K562 (cell line): ENCODE measurements around the gene FCHO2. TPM values are rescaled to one million over a fixed set of nuclear protein-coding genes. Genes with fewer than 3 reads are reported as not detected.

Experiments used
- CC2D1A ChIP-seq: fragments of 450-650 bp; IDR thresholded peaks from 2 replicates; pipeline ENCODE4 v1.6.1; 2017; ENCODE audit warnings: mild to moderate bottlenecking
- DDX20 ChIP-seq: fragments of 450-650 bp; IDR thresholded peaks from 2 replicates; pipeline ENCODE4 v1.6.1; 2016; ENCODE audit warnings: missing genetic modification characterization, low read depth, mild to moderate bottlenecking, missing compliant biosample characterization, moderate library complexity
- ELF2 ChIP-seq: fragments of 250-450 bp; sonication (Bioruptor Pico); IDR thresholded peaks from 2 replicates; pipeline ENCODE4 v1.5.0; 2021; ENCODE audit warnings: mild to moderate bottlenecking
- ETV1 ChIP-seq: fragments of 450-650 bp; conservative IDR thresholded peaks from 2 replicates; pipeline ENCODE4 v1.6.1; 2016; ENCODE audit warnings: missing genetic modification characterization, control low read depth, low read depth, missing compliant biosample characterization
- IFI16 ChIP-seq: fragments of 250-450 bp; sonication (Bioruptor Pico); IDR thresholded peaks from 2 replicates; pipeline ENCODE4 v2.1.2; 2022; ENCODE audit warnings: mild to moderate bottlenecking, inconsistent platforms
- KAT7 ChIP-seq: sonication (generic); formaldehyde crosslinking; IDR thresholded peaks from 2 replicates; pipeline ENCODE4 v1.8.0; 2022; ENCODE audit warnings: missing genetic modification reagents, mild to moderate bottlenecking, borderline replicate concordance
- LCOR ChIP-seq: sonication (generic); formaldehyde crosslinking; IDR thresholded peaks from 2 replicates; pipeline ENCODE4 v1.8.0; 2022; ENCODE audit warnings: mild to moderate bottlenecking, missing genetic modification reagents
- NCOA2 ChIP-seq, 2 experiments: fragments of 450-650 bp; IDR thresholded peaks; 2 replicates each; pipeline ENCODE4 v1.6.1; 2018; ENCODE audit warnings: mild to moderate bottlenecking in 2 of 2, moderate library complexity in 1 of 2; ENCODE audit not compliant: partially characterized antibody in 2 of 2
- NONO ChIP-seq, 2 experiments: fragments of 200-400 bp in 1 of 2; fragments of 450-650 bp in 1 of 2; formaldehyde crosslinking in 1 of 2; IDR thresholded peaks; 2 replicates each; pipeline ENCODE4 v1.6.1; 2017; ENCODE audit warnings: low read depth in 2 of 2, mild to moderate bottlenecking in 2 of 2, moderate library complexity in 2 of 2, low read length in 1 of 2
- RBM17 ChIP-seq: fragments of 200-400 bp; formaldehyde crosslinking; IDR thresholded peaks from 2 replicates; pipeline ENCODE4 v1.6.1; 2017; ENCODE audit warnings: low read depth, mild to moderate bottlenecking, low read length, borderline replicate concordance
- SMARCE1 ChIP-seq: fragments of 450-650 bp; IDR thresholded peaks from 2 replicates; pipeline ENCODE4 v1.7.1; 2016; ENCODE audit warnings: mild to moderate bottlenecking
- SPI1 ChIP-seq: IDR thresholded peaks from 2 replicates; pipeline ENCODE4 v1.6.1; 2011; ENCODE audit warnings: low read depth, low read length, control low read depth, borderline replicate concordance
- WHSC1 ChIP-seq: IDR thresholded peaks from one replicate; pipeline ENCODE4 v1.6.1; 2012; ENCODE audit warnings: low read length, control low read depth, inconsistent platforms
- ZC3H4 ChIP-seq: sonication (generic); formaldehyde crosslinking; IDR thresholded peaks from 2 replicates; pipeline ENCODE4 v1.9.0; 2021; ENCODE audit warnings: missing genetic modification reagents, borderline replicate concordance
- ZNF696 ChIP-seq: fragments of 250-450 bp; sonication (Bioruptor Pico); conservative IDR thresholded peaks from 2 replicates; pipeline ENCODE4 v1.4.0; 2020; ENCODE audit warnings: mild to moderate bottlenecking, moderate library complexity
- ZNF75A ChIP-seq: fragments of 450-650 bp; formaldehyde crosslinking; IDR thresholded peaks from 2 replicates; pipeline ENCODE4 v1.4.0; 2020; ENCODE audit warnings: mild to moderate bottlenecking
- ZNF764 ChIP-seq: fragments of 250-450 bp; sonication (Bioruptor Pico); IDR thresholded peaks from 2 replicates; pipeline ENCODE4 v1.4.0; 2020; ENCODE audit warnings: low read depth, mild to moderate bottlenecking, moderate library complexity
- polyA plus RNA-seq, 8 experiments: library from polyadenylated mRNA; depleted of rRNA in 4 of 8; stranded (reverse) in 5 of 8; unstranded in 3 of 8; fragments of >200 nt; fragmentation: Nextera tagmentation in 2 of 8; fragmentation: Illumina TruSeq in 1 of 8; extraction: Ambion mirVana in 2 of 8; extraction: Trizol in 1 of 8; gene quantifications; 2 replicates each; pipeline versions ENCODE4 v1.2.1 to v1.2.3, GENCODE V29; 2011 to 2014; ENCODE audit warnings: inconsistent platforms in 1 of 8, missing spikeins in 1 of 8
- total RNA-seq, 7 experiments: library from RNA; depleted of rRNA in 6 of 7; stranded (reverse); fragments of >200 nt in 6 of 7; fragmentation: Illumina TruSeq in 2 of 7; extraction: Trizol in 2 of 7; gene quantifications; 2 replicates each; pipeline versions ENCODE4 v1.2.1 to v1.2.3, GENCODE V29; 2011 to 2021; ENCODE audit warnings: low replicate concordance in 1 of 7
- TF ChIP-seq, protein P1 (sequence below): fragments of 450-650 bp; IDR thresholded peaks from one replicate; pipeline ENCODE4 v1.6.1; 2018; ENCODE audit warnings: mild to moderate bottlenecking, moderate library complexity; ENCODE audit not compliant: partially characterized antibody
- TF ChIP-seq, protein P2 (sequence below): sonication (generic); formaldehyde crosslinking; IDR thresholded peaks from 2 replicates; pipeline ENCODE4 v1.8.1; 2022; ENCODE audit warnings: missing genetic modification reagents
- TF ChIP-seq, protein P3 (sequence below): sonication (generic); formaldehyde crosslinking; IDR thresholded peaks from 2 replicates; pipeline ENCODE4 v1.9.0; 2022; ENCODE audit warnings: mild to moderate bottlenecking, missing genetic modification reagents
- TF ChIP-seq, protein P4 (sequence below): IDR thresholded peaks from 2 replicates; pipeline ENCODE4 v1.6.1; 2014; ENCODE audit warnings: antibody characterized with exemption
- TF ChIP-seq, protein P5 (sequence below): IDR thresholded peaks from 3 replicates; pipeline ENCODE4 v1.6.1; 2011; ENCODE audit warnings: borderline replicate concordance, mild to moderate bottlenecking, moderate library complexity; ENCODE audit not compliant: insufficient read length; ENCODE audit errors: extremely low read depth

The FCHO2 gene
- total and polyA plus RNA-seq, 9 of the 15 experiments (the other 6 are each of a cell fraction or from before 2014, with no cell fraction given): 4.4 to 13.4 (median 8.3) TPM

DNA sequence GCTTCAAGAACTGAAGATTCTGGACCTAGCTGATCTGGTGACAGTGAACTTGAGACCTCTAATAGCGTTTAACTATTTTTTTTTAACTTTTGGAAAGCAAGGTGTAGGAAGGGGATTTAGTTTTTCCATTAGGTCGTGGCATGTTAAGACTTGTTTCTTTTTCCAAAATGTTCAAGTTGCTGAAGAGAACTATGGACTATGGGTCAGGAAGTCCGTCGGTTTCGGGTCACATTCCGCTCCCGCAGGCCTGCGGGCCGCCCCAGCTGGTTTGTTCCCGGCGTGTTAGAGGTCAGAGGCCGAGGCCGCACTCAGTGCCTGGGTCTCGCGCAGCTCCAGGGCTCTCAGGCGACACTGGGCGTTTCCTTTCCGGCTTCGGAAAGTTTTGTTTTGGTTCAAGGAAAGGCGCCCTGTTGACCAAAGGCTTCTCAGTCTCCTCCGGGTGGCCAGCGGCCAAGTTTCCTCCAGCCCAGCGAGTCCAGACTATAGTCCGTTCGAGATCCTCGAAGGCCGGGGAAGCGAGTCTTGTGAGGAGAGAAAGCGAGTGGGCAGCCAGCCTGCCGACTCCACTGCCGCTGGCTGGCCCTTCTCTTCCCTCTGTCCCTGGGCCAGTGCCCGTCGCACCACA, 586 bp upstream of the FCHO2 start (continued):
- no peak for TF ChIP-seq ZNF764 (CRISPR knock-in tag)
- TF ChIP-seq KAT7 (CRISPR knock-in tag): no peak
- TF ChIP-seq, protein P1, sequence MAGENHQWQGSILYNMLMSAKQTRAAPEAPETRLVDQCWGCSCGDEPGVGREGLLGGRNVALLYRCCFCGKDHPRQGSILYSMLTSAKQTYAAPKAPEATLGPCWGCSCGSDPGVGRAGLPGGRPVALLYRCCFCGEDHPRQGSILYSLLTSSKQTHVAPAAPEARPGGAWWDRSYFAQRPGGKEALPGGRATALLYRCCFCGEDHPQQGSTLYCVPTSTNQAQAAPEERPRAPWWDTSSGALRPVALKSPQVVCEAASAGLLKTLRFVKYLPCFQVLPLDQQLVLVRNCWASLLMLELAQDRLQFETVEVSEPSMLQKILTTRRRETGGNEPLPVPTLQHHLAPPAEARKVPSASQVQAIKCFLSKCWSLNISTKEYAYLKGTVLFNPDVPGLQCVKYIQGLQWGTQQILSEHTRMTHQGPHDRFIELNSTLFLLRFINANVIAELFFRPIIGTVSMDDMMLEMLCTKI: no peak
- TF ChIP-seq SMARCE1: peak; percentile 36; the same call in 1 of the 2 replicates
- TF ChIP-seq ZNF75A (CRISPR knock-in tag): no peak
- TF ChIP-seq, protein P2, sequence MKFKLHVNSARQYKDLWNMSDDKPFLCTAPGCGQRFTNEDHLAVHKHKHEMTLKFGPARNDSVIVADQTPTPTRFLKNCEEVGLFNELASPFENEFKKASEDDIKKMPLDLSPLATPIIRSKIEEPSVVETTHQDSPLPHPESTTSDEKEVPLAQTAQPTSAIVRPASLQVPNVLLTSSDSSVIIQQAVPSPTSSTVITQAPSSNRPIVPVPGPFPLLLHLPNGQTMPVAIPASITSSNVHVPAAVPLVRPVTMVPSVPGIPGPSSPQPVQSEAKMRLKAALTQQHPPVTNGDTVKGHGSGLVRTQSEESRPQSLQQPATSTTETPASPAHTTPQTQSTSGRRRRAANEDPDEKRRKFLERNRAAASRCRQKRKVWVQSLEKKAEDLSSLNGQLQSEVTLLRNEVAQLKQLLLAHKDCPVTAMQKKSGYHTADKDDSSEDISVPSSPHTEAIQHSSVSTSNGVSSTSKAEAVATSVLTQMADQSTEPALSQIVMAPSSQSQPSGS: no peak
- TF ChIP-seq DDX20 (tag): no peak
- no peak; a peak in 1 of 4 replicates for TF ChIP-seq NONO (IDR thresholded peaks at IDR 0.05; ENCODE audit: low read depth in 2 of 2, low read length in 1 of 2)
- TF ChIP-seq ETV1: peak; percentile 50; the same call in 1 of the 2 replicates
- no peak for TF ChIP-seq RBM17
- TF ChIP-seq, protein P3, sequence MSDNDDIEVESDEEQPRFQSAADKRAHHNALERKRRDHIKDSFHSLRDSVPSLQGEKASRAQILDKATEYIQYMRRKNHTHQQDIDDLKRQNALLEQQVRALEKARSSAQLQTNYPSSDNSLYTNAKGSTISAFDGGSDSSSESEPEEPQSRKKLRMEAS: no peak
- no peak for TF ChIP-seq NCOA2 (IDR thresholded peaks at IDR 0.05; ENCODE audit: partially characterized antibody in 2 of 2)
- no peak for TF ChIP-seq ZC3H4 (CRISPR knock-in tag)
- TF ChIP-seq IFI16 (CRISPR knock-in tag): no peak
- no peak for TF ChIP-seq LCOR (CRISPR knock-in tag)
- no peak for TF ChIP-seq SPI1
- no peak for TF ChIP-seq ZNF696 (CRISPR knock-in tag)
- TF ChIP-seq, protein P4, sequence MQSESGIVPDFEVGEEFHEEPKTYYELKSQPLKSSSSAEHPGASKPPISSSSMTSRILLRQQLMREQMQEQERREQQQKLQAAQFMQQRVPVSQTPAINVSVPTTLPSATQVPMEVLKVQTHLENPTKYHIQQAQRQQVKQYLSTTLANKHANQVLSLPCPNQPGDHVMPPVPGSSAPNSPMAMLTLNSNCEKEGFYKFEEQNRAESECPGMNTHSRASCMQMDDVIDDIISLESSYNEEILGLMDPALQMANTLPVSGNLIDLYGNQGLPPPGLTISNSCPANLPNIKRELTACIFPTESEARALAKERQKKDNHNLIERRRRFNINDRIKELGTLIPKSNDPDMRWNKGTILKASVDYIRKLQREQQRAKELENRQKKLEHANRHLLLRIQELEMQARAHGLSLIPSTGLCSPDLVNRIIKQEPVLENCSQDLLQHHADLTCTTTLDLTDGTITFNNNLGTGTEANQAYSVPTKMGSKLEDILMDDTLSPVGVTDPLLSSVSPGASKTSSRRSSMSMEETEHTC: no peak
- TF ChIP-seq, protein P5, sequence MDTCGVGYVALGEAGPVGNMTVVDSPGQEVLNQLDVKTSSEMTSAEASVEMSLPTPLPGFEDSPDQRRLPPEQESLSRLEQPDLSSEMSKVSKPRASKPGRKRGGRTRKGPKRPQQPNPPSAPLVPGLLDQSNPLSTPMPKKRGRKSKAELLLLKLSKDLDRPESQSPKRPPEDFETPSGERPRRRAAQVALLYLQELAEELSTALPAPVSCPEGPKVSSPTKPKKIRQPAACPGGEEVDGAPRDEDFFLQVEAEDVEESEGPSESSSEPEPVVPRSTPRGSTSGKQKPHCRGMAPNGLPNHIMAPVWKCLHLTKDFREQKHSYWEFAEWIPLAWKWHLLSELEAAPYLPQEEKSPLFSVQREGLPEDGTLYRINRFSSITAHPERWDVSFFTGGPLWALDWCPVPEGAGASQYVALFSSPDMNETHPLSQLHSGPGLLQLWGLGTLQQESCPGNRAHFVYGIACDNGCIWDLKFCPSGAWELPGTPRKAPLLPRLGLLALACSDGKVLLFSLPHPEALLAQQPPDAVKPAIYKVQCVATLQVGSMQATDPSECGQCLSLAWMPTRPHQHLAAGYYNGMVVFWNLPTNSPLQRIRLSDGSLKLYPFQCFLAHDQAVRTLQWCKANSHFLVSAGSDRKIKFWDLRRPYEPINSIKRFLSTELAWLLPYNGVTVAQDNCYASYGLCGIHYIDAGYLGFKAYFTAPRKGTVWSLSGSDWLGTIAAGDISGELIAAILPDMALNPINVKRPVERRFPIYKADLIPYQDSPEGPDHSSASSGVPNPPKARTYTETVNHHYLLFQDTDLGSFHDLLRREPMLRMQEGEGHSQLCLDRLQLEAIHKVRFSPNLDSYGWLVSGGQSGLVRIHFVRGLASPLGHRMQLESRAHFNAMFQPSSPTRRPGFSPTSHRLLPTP: no peak
- no peak; the same call in 1 of the 2 replicates for TF ChIP-seq ELF2 (CRISPR knock-in tag)
- no peak for TF ChIP-seq CC2D1A
- no peak for TF ChIP-seq WHSC1
